Vagina (tissue), 2 donors: ENCODE results near the gene RIN3. TPM values are rescaled to one million over a fixed set of nuclear protein-coding genes. Genes with fewer than 3 reads are reported as not detected.

Experiments
- DNase-seq, 2 donors: peaks; one replicate each; pipeline ENCODE4 v3.0.0-alpha.2; 2017; ENCODE audit errors: extremely low spot score in 2 of 2
- H3K27ac ChIP-seq: fragments of 200-600 bp; sonication (generic); one replicate; pipeline ENCODE4 v1.5.1; 2019
- H3K27me3 ChIP-seq: fragments of 200-600 bp; sonication (generic); one replicate; pipeline ENCODE4 v1.5.1; 2019
- H3K36me3 ChIP-seq, 2 donors: fragments of 200-600 bp; sonication (generic); one replicate each; pipeline ENCODE4 v1.5.1; 2017 to 2019
- H3K4me1 ChIP-seq: fragments of 200-600 bp; sonication (generic); one replicate; pipeline ENCODE4 v1.5.1; 2019
- H3K4me3 ChIP-seq, 2 donors: fragments of 200-600 bp; sonication (generic); 1 replicate in 1 of 2; 2 replicates in 1 of 2; pipeline ENCODE4 v1.5.1; 2016 to 2019
- H3K9me3 ChIP-seq: fragments of 200-600 bp; sonication (generic); one replicate; pipeline ENCODE4 v1.5.1; 2019
- POLR2A ChIP-seq, 2 donors: fragments of 450-650 bp; IDR thresholded peaks; one replicate each; pipeline ENCODE4 v1.6.1; 2017; ENCODE audit warnings: antibody characterized with exemption in 2 of 2, mild to moderate bottlenecking in 2 of 2, moderate library complexity in 2 of 2
- POLR2AphosphoS5 ChIP-seq, 2 donors: sonication (generic); formaldehyde crosslinking; IDR thresholded peaks; one replicate each; pipeline ENCODE4 v1.9.0; 2017; ENCODE audit warnings: antibody characterized with exemption in 2 of 2, mild to moderate bottlenecking in 2 of 2, low read depth in 1 of 2; ENCODE audit not compliant: insufficient read depth in 1 of 2
- intact Hi-C: fragments of 100-400 bp; cut with DNase I; formaldehyde crosslinking; loops from one replicate; pipeline ENCODE4 v1.15.1; 2023
- total RNA-seq: library from RNA; depleted of rRNA; stranded (reverse); fragments of >200 nt; gene quantifications from one replicate; pipeline ENCODE4 v1.2.3, GENCODE V29; 2016
- TF ChIP-seq, protein P1 (sequence below), 3 experiments: fragments of 450-650 bp in 2 of 3; fragments of 200-600 bp in 1 of 3; sonication (generic) in 1 of 3; IDR thresholded peaks; one replicate each; pipeline ENCODE4 v1.5.1; 2017 to 2019; ENCODE audit warnings: antibody characterized with exemption in 3 of 3, mild to moderate bottlenecking in 2 of 3, moderate library complexity in 2 of 3

Gene RIN3
- total RNA-seq, 1 donor from 2014 or later, result 22.6 TPM

DNA sequence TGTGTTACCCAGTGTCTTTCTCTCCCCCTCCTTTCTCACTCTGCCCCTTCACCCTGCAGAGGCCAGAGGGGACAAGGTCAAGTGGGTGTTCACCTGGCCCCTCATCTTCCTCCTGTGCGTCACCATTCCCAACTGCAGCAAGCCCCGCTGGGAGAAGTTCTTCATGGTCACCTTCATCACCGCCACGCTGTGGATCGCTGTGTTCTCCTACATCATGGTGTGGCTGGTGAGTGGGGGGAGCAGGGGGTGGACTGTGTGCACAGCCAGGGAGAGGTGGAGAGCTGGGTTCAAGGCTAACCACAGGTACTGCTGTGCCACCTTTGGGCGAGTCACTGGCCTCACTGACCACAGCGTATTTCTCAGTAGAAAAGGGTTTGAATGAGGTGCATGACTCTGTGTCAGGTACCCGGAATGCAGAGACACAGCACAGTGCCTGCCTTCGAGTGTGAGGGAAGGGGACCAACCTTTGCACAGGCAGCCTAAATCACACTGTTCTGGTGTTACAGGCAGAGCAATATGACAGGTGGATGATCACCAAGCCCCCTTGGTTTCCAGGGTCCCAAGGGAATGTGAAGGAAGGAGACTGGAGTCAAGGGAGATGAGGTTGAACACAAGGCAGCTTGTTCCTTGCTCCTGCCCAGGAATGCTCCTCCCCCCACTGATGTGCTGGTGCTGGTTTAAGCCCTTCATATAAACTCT lies 30.8 kb upstream of the RIN3 start:
- peak in 1 of 2 donors; percentile 64 for DNase-seq
- intact Hi-C loops, result no loop called here
- TF ChIP-seq, protein P1, sequence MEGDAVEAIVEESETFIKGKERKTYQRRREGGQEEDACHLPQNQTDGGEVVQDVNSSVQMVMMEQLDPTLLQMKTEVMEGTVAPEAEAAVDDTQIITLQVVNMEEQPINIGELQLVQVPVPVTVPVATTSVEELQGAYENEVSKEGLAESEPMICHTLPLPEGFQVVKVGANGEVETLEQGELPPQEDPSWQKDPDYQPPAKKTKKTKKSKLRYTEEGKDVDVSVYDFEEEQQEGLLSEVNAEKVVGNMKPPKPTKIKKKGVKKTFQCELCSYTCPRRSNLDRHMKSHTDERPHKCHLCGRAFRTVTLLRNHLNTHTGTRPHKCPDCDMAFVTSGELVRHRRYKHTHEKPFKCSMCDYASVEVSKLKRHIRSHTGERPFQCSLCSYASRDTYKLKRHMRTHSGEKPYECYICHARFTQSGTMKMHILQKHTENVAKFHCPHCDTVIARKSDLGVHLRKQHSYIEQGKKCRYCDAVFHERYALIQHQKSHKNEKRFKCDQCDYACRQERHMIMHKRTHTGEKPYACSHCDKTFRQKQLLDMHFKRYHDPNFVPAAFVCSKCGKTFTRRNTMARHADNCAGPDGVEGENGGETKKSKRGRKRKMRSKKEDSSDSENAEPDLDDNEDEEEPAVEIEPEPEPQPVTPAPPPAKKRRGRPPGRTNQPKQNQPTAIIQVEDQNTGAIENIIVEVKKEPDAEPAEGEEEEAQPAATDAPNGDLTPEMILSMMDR (IDR thresholded peaks at IDR 0.05), result no peak
- no peak for TF ChIP-seq POLR2AphosphoS5 (IDR thresholded peaks at IDR 0.05; ENCODE audit: insufficient read depth in 1 of 2, low read depth in 1 of 2)
- no peak for TF ChIP-seq POLR2A (IDR thresholded peaks at IDR 0.05)
- no peaks in the 10 kb centered on the region for H3K9me3 ChIP-seq
- no peak overlapping the region for H3K27ac ChIP-seq
- H3K27me3 ChIP-seq, result no peaks in the 10 kb centered on the region
- H3K4me1 ChIP-seq, result no peaks in the 10 kb centered on the region
- no peak overlapping the region for H3K4me3 ChIP-seq
- H3K36me3 ChIP-seq, result no peaks in the 10 kb centered on the region

DNA sequence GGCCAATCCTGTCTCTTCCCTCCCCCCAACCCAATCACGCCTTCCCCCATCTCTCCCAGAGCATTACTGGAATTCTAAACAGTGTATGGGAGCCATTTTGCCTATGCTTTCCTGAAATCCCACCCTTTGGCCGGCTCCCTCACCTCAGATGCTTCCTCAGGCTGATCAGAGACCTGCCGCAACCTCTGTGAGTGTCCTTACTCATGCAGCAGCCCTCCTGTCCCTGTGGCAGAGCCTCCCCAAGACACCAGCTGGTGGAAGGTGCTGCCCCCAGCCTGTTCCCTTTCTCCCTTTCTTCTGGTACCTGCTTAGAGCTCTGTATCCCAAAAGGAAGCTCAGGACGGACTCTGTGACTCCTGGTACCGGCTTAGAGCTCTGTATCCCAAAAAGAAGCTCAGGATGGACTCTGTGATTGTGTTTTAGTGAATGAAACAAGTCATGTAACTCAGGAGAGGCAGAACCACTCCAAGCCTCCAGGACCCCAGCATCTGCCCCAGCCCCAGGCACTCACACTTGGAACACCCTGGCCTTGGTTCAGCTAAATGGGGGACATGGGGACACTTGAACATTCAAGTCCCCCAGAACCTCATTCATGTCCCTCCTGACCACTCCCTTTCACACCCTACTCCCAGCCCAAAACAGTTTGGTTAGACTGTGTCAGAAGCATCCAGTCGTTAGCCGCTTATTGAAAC lies 29.3 kb upstream of the RIN3 start:
- no peaks in the 10 kb centered on the region for H3K36me3 ChIP-seq
- TF ChIP-seq, protein P1 (IDR thresholded peaks at IDR 0.05), result no peak
- TF ChIP-seq POLR2AphosphoS5 (IDR thresholded peaks at IDR 0.05; ENCODE audit: insufficient read depth in 1 of 2, low read depth in 1 of 2), result no peak
- TF ChIP-seq POLR2A (IDR thresholded peaks at IDR 0.05), result no peak
- H3K4me1 ChIP-seq, result no peaks in the 10 kb centered on the region
- no peaks in the 10 kb centered on the region for H3K27me3 ChIP-seq
- no peak overlapping the region for H3K4me3 ChIP-seq
- peak; percentile 61 to 69 for DNase-seq
- no peak overlapping the region for H3K27ac ChIP-seq
- H3K9me3 ChIP-seq, result no peaks in the 10 kb centered on the region
- intact Hi-C loops, result no loop called here

DNA sequence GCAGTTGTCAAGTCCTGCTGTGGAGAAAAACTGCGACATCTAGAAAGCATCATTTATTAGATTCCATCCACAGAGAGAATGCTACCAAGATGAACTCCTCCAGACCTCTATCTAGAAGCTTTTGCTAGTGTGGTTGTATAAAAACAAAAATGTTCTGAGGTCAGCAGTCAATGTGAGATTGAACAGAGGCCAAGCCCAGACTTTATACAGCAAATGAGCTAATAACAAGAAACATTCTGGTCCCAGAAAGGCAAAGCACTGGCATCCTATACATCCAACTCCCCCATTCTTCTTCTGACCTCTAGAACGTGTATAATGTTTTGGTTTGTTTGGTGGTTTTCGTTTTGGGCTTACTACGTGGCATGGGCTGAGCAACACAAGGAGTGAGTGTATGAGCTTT lies 26.7 kb upstream of the RIN3 start:
- Histone ChIP-seq H3K36me3 (no peaks in the 10 kb centered on the region), H3K9me3 (no peaks in the 10 kb centered on the region), H3K27ac (no peak overlapping the region), H3K4me1 (peaks cover 8% of the 10 kb centered on the region), H3K27me3 (no peaks in the 10 kb centered on the region), H3K4me3 (no peak overlapping the region)
- intact Hi-C loops, result no loop called here
- TF ChIP-seq POLR2A (IDR thresholded peaks at IDR 0.05), result no peak
- TF ChIP-seq, protein P1 (IDR thresholded peaks at IDR 0.05), result no peak
- no peak for TF ChIP-seq POLR2AphosphoS5 (IDR thresholded peaks at IDR 0.05; ENCODE audit: insufficient read depth in 1 of 2, low read depth in 1 of 2)
- DNase-seq, result no peak

DNA sequence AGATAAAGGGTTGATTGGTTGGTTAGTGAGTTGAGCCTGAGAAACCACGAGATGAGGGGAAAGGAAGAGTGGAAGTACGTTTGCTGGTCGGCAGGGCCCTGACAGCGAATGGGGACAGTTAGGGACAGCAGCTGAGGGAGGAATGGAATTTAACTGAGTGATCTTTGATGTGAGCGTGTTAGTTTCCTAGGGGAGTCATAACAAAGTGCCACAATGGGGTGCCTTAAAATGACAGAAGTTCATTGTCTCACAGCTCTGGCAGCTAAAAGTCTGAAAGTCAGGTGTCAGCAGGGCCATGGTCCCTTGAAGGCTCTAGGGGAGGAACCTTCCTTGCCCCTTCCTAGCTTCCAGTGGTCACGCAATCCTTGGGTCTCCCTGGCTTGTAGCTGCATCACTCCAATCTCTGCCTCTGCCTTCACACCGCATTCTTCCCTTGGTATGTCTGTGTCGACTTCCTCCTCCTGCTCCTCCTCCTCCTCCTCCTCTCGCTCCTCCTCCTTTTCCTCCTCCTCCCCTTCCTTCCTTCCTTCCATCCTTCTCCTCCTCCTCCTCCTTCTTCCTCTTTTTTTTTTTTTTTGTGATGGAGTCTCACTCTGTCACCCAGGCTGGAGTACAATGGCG lies 26.0 kb upstream of the RIN3 start:
- Histone ChIP-seq H3K36me3 (no peaks in the 10 kb centered on the region), H3K4me1 (peaks cover 8% of the 10 kb centered on the region), H3K4me3 (no peak overlapping the region), H3K9me3 (no peaks in the 10 kb centered on the region), H3K27ac (no peak overlapping the region), H3K27me3 (no peaks in the 10 kb centered on the region)
- peak in 1 of 2 donors; percentile 56 for DNase-seq
- intact Hi-C loops, result no loop called here
- TF ChIP-seq, protein P1 (IDR thresholded peaks at IDR 0.05), result no peak
- no peak for TF ChIP-seq POLR2AphosphoS5 (IDR thresholded peaks at IDR 0.05; ENCODE audit: insufficient read depth in 1 of 2, low read depth in 1 of 2)
- TF ChIP-seq POLR2A (IDR thresholded peaks at IDR 0.05), result no peak
